Measurements from ENCODE around the gene SLC25A36. TPM values are rescaled to one million over a fixed set of nuclear protein-coding genes. Genes with fewer than 3 reads are reported as not detected.

The SLC25A36 gene
- total RNA-seq (100 to 1,000 TPM in 2 of 5 donors, 10 to 100 TPM in 3; 44.4 to 112 (median 58.6) TPM), total RNA-seq (30.4 to 179 (median 77.4) reads per million in 29 experiments)
- 70.2 TPM for total RNA-seq (2013)

DNA sequence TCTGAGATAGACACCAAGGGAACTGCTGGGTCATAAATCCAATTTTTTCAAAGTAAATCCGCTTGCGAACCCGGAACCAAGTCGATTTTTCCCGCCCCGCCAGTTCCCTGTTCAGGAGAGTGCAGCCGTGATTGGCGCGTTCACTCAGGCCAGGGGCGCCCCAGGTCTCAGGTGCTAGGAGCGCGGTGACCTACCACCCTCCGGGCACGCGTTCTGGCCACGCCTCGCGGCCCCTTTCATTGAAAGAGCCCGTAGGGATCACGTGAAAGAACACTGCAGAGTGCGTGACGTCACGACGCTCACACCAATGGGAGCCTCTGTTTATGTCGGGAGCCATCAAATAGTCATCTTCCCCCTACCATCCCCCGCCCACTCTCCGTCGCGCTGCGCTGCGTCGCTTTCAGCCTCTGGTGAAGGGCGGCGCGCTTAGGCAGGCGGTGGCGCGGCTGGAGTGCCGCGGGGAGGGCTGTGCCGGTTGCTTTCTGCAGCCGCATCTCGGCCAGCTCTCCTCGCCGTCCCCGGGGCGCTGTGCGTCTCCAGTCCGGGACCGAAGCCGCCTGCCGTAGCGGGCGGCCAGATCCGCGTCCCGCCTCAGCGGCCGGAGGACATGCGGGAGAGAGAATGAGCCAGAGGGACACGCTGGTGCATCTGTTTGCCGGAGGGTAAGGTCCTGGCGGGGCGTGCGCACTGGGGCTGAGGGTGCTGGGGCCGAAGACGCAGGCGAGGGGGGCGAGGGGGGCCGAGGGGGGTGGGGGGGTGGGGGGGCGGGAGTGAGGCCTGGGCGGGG, at the start of gene SLC25A36:
Gene SLC25A36, plus strand, starts transcription at position 403 of the 787 bp plus-strand sequence. Its CDS starts 219 bp downstream, at position 622.
- Mint-ChIP-seq H3K27me3 (no peaks in the 10 kb centered on the region), H3K27ac (peak within 1 kb of the TSS; percentile 95 to 99), H3K4me1 (peaks cover 43 to 54% (median 47%) of the 10 kb centered on the region in 3 donors), H3K9me3 (no peaks in the 10 kb centered on the region), H3K36me3 (no peaks in the 10 kb centered on the region), H3K4me3 (peak within 1 kb of the TSS; percentile 90 to 96 (median 95))
- WGBS (ENCODE audit: insufficient coverage) = under 1% methylated on average over 52 of the region's 72 CpGs
- ChIA-PET CTCF (no interaction called here), POLR2A (interaction anchor here (0.7 to 0.8 kb wide), 2 partner anchors 12 kb away, joined by 3 to 4 read pairs; no protein-coding TSS in a partner anchor)
- no peaks in the 10 kb centered on the region for H3K27me3 ChIP-seq (replicated peaks in 1 of 2; ENCODE audit: control insufficient read depth in 2 of 2, extremely low read depth in 1 of 2, insufficient read depth in 2 of 2, low read length in 1 of 2)
- DNase-seq (peak; percentile 87 to 99 (median 96)), ATAC-seq (replicated peaks in 1 of 4) (peak; percentile 96 to 99 (median 98))
- H3K4me1 ChIP-seq (ENCODE audit: control insufficient read depth in 1 of 2, extremely low read depth in 1 of 2, insufficient read depth in 2 of 2, low read length in 2 of 2) = peaks cover 6 to 12% of the 10 kb centered on the region in 2 experiments
- no peaks in the 10 kb centered on the region for H3K36me3 ChIP-seq (ENCODE audit: control insufficient read depth in 2 of 2, extremely low read depth in 1 of 2, insufficient read depth in 1 of 2, low read length in 1 of 2)
- no peaks in the 10 kb centered on the region for H3K9me3 ChIP-seq
- H3K4me3 ChIP-seq (ENCODE audit: control insufficient read depth in 1 of 2, extremely low read depth in 1 of 2, low read length in 1 of 2) = peak within 1 kb of the TSS; percentile 72 to 85
- peak within 1 kb of the TSS; percentile 71 for H3K27ac ChIP-seq (ENCODE audit: low read length)

DNA sequence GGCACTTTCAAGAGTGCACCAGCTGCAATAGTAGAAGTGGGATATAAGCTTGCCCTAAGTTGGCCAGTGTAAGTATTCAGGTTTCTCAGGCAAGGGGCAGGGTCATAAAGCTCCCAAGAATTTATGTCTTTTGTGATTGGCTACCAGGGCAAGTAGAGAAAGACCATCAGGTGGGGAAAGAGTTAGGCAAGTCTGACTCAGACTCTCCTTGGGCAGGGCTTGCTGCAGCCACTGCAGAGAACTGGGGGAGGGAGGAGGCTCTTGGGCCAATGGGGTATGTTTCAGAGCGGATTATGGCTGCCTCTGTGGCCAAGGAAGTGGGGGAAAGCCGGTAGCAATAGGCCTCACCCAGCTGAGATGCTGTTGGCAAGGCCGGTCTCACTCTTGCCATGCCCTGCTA, 44.6 kb upstream of the SLC25A36 start:
- no peak for DNase-seq
- no peaks in the 10 kb centered on the region for H3K36me3 Mint-ChIP-seq
- Histone ChIP-seq H3K27ac (ENCODE audit: low read length) (no peak overlapping the region), H3K36me3 (ENCODE audit: control insufficient read depth in 2 of 2, extremely low read depth in 1 of 2, insufficient read depth in 1 of 2, low read length in 1 of 2) (no peaks in the 10 kb centered on the region), H3K9me3 (no peaks in the 10 kb centered on the region), H3K27me3 (replicated peaks in 1 of 2; ENCODE audit: control insufficient read depth in 2 of 2, extremely low read depth in 1 of 2, insufficient read depth in 2 of 2, low read length in 1 of 2) (peaks cover 0 to 10% of the 10 kb centered on the region in 2 experiments), H3K4me3 (ENCODE audit: control insufficient read depth in 1 of 2, extremely low read depth in 1 of 2, low read length in 1 of 2) (no peak overlapping the region), H3K4me1 (ENCODE audit: control insufficient read depth in 1 of 2, extremely low read depth in 1 of 2, insufficient read depth in 2 of 2, low read length in 2 of 2) (no peaks in the 10 kb centered on the region)
- no peaks in the 10 kb centered on the region for H3K4me1 Mint-ChIP-seq
- H3K9me3 Mint-ChIP-seq = no peaks in the 10 kb centered on the region
- CTCF ChIA-PET = interaction anchor here in 1 of 2 donors (1.1 to 1.6 kb wide), 2 partner anchors 209 to 295 kb away, joined by 3 to 4 read pairs (median 4); no protein-coding TSS in a partner anchor
- peaks cover 21 to 32% of the 10 kb centered on the region in 2 donors for H3K27me3 Mint-ChIP-seq
- POLR2A ChIA-PET = interaction anchor here in 1 of 2 donors (0.6 kb wide), 1 partner anchor 74 kb away, joined by 3 read pairs; no protein-coding TSS in a partner anchor
- H3K4me3 Mint-ChIP-seq = no peak overlapping the region
- no peak for ATAC-seq (replicated peaks in 1 of 4)
- H3K27ac Mint-ChIP-seq = no peak overlapping the region
- WGBS (ENCODE audit: insufficient coverage) = 25% methylated on average over 2 of the region's 3 CpGs

DNA sequence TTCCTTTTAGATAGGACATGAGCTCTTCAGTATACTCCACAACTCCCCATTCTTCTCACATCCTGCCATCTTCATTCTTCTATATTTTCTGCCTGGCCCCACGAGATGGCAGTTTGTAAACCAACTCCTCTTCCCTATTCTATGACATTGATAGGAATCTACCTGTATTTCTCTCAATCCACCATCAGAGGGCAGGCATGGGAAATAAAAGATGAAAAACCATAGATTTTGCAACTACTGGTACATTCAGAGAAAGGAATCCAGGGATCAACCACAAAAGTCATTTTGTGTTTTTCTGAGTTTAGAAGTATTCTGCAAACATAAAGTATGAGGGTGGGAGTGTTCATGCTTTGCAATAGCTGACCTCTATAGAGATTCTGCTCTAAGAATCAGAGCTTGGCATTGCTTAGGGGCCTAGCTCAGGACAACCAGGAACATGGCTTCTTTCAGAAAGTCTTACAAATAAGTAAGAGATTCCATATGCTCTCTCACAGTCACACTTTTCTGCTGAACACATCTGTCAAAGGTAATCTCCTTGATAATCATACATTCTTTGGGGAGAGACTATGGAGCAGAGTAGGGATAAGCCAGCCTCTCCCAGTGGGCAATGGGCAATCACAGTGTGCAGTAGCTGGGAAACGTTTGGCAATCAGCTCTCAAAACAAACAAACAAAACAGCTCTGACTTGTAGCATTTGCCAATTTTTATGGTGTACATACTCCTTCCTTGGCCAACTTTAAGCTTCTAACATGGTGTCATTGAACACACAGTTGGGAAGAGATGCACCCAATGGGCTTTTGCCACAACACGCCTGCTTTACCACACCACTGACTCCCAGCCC, 43.1 kb upstream of the SLC25A36 start:
- WGBS (ENCODE audit: insufficient coverage) = 56% methylated on average over 1 of the region's 3 CpGs
- Histone ChIP-seq H3K27ac (ENCODE audit: low read length) (no peak overlapping the region), H3K27me3 (replicated peaks in 1 of 2; ENCODE audit: control insufficient read depth in 2 of 2, extremely low read depth in 1 of 2, insufficient read depth in 2 of 2, low read length in 1 of 2) (peaks cover 0 to 10% of the 10 kb centered on the region in 2 experiments), H3K4me1 (ENCODE audit: control insufficient read depth in 1 of 2, extremely low read depth in 1 of 2, insufficient read depth in 2 of 2, low read length in 2 of 2) (no peaks in the 10 kb centered on the region), H3K4me3 (ENCODE audit: control insufficient read depth in 1 of 2, extremely low read depth in 1 of 2, low read length in 1 of 2) (no peak overlapping the region), H3K9me3 (no peaks in the 10 kb centered on the region), H3K36me3 (ENCODE audit: control insufficient read depth in 2 of 2, extremely low read depth in 1 of 2, insufficient read depth in 1 of 2, low read length in 1 of 2) (no peaks in the 10 kb centered on the region)
- POLR2A ChIA-PET = interaction anchor here in 1 of 2 donors (0.7 kb wide), 1 partner anchor 1514 kb away, joined by 3 read pairs; no protein-coding TSS in a partner anchor
- Mint-ChIP-seq H3K27ac (no peak overlapping the region), H3K27me3 (peaks cover 17 to 29% of the 10 kb centered on the region in 2 donors), H3K9me3 (no peaks in the 10 kb centered on the region), H3K4me1 (no peaks in the 10 kb centered on the region), H3K4me3 (no peak overlapping the region), H3K36me3 (no peaks in the 10 kb centered on the region)
- CTCF ChIA-PET = interaction anchor here (0.5 to 1.6 kb wide), 13 partner anchors 9 to 294 kb away, joined by 3 to 5 read pairs (median 4); no protein-coding TSS in a partner anchor
- peak in 2 of 4 experiments; percentile 52 to 65 for ATAC-seq (replicated peaks in 1 of 4)
- DNase-seq = peak in 5 of 35 experiments; percentile 1 to 61 (median 6)

DNA sequence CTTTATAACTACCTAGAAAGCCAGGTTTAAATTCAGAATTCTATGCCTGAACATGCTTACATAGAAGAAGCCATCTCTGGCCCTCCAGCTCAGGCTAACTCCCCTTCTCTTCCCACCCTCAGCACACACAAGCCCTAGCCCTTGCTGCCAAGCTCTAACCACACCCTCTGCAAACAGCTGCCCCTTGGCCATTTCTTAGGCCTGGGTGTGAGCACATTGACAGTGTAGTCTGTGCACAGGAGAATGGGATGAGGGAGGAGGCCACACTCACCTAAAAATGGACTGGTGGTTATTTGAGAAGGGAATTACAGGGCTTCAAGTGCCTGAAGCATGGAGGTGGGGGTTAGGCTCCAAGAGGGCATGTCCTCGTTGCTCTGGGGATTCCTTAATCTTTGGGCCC, 42.3 kb upstream of the SLC25A36 start:
- Histone ChIP-seq H3K27me3 (replicated peaks in 1 of 2; ENCODE audit: control insufficient read depth in 2 of 2, extremely low read depth in 1 of 2, insufficient read depth in 2 of 2, low read length in 1 of 2) (peaks cover 0 to 10% of the 10 kb centered on the region in 2 experiments), H3K9me3 (no peaks in the 10 kb centered on the region), H3K4me3 (ENCODE audit: control insufficient read depth in 1 of 2, extremely low read depth in 1 of 2, low read length in 1 of 2) (no peak overlapping the region), H3K36me3 (ENCODE audit: control insufficient read depth in 2 of 2, extremely low read depth in 1 of 2, insufficient read depth in 1 of 2, low read length in 1 of 2) (no peaks in the 10 kb centered on the region), H3K4me1 (ENCODE audit: control insufficient read depth in 1 of 2, extremely low read depth in 1 of 2, insufficient read depth in 2 of 2, low read length in 2 of 2) (no peaks in the 10 kb centered on the region), H3K27ac (ENCODE audit: low read length) (no peak overlapping the region)
- CTCF ChIA-PET = interaction anchor here in 1 of 2 donors (0.8 to 1.6 kb wide), 4 partner anchors 71 to 293 kb away, joined by 3 to 5 read pairs (median 4); no protein-coding TSS in a partner anchor
- Mint-ChIP-seq H3K4me1 (no peaks in the 10 kb centered on the region), H3K27me3 (peaks cover 12 to 25% of the 10 kb centered on the region in 2 donors), H3K27ac (no peak overlapping the region), H3K36me3 (no peaks in the 10 kb centered on the region), H3K4me3 (no peak overlapping the region), H3K9me3 (no peaks in the 10 kb centered on the region)
- no peak for ATAC-seq (replicated peaks in 1 of 4)
- 100% methylated on average over 1 of the region's 1 CpG for WGBS (ENCODE audit: insufficient coverage)
- DNase-seq = no peak
- POLR2A ChIA-PET = no interaction called here

DNA sequence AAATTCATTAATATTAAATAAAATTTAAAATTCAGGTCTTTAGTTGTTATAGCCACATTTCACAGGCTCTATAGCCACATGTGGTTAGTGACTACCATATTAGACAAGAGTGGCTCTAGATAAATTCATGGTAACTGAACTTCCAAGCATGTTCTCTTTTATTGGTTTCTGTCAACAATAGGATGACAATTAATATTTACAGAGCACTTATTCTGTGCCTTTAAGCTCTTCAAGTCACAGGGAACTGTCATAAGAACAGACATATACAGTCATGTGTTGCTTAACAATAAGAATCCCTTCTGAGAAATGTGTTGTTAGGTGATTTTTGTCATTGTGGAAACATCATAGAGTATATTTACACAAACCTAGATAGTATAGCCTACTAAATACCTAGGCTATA, 38.8 kb upstream of the SLC25A36 start:
- no peak overlapping the region for H3K4me3 ChIP-seq (ENCODE audit: control insufficient read depth in 1 of 2, extremely low read depth in 1 of 2, low read length in 1 of 2)
- H3K27ac ChIP-seq (ENCODE audit: low read length) = no peak overlapping the region
- ATAC-seq (replicated peaks in 1 of 4) = no peak
- H3K4me1 ChIP-seq (ENCODE audit: control insufficient read depth in 1 of 2, extremely low read depth in 1 of 2, insufficient read depth in 2 of 2, low read length in 2 of 2) = no peaks in the 10 kb centered on the region
- POLR2A ChIA-PET = no interaction called here
- no peaks in the 10 kb centered on the region for H3K4me1 Mint-ChIP-seq
- H3K36me3 ChIP-seq (ENCODE audit: control insufficient read depth in 2 of 2, extremely low read depth in 1 of 2, insufficient read depth in 1 of 2, low read length in 1 of 2) = no peaks in the 10 kb centered on the region
- H3K27me3 Mint-ChIP-seq = peaks cover 0 to 9% of the 10 kb centered on the region in 2 donors
- CTCF ChIA-PET = no interaction called here
- no peaks in the 10 kb centered on the region for H3K27me3 ChIP-seq (replicated peaks in 1 of 2; ENCODE audit: control insufficient read depth in 2 of 2, extremely low read depth in 1 of 2, insufficient read depth in 2 of 2, low read length in 1 of 2)
- H3K36me3 Mint-ChIP-seq = no peaks in the 10 kb centered on the region
- no peak overlapping the region for H3K27ac Mint-ChIP-seq
- no peak overlapping the region for H3K4me3 Mint-ChIP-seq
- no peak for DNase-seq
- no peaks in the 10 kb centered on the region for H3K9me3 Mint-ChIP-seq
- no peaks in the 10 kb centered on the region for H3K9me3 ChIP-seq

DNA sequence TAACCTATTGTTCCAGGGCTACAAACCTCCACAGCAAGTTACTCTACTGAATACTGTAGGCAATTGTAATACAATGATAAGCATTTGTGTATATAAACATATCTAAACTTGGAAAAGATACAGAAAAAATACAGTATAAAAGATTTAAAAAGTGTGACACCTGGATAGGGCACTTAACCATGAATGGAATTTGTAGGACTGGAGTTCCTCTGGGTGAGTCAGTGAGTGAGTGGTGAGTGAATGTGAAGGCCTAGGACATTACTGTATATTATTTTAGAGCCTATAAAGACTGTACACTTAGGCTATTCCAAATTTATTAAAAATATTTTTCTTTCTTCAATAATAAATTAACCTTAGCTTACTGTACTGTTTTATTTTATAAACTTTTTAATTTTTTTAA, 38.4 kb upstream of the SLC25A36 start:
- POLR2A ChIA-PET = no interaction called here
- H3K27me3 ChIP-seq (replicated peaks in 1 of 2; ENCODE audit: control insufficient read depth in 2 of 2, extremely low read depth in 1 of 2, insufficient read depth in 2 of 2, low read length in 1 of 2) = no peaks in the 10 kb centered on the region
- H3K9me3 ChIP-seq = no peaks in the 10 kb centered on the region
- H3K9me3 Mint-ChIP-seq = no peaks in the 10 kb centered on the region
- CTCF ChIA-PET = no interaction called here
- H3K4me3 Mint-ChIP-seq = no peak overlapping the region
- peaks cover 0 to 11% of the 10 kb centered on the region in 2 donors for H3K27me3 Mint-ChIP-seq
- H3K36me3 Mint-ChIP-seq = no peaks in the 10 kb centered on the region
- H3K4me3 ChIP-seq (ENCODE audit: control insufficient read depth in 1 of 2, extremely low read depth in 1 of 2, low read length in 1 of 2) = no peak overlapping the region
- H3K27ac Mint-ChIP-seq = no peak overlapping the region
- H3K36me3 ChIP-seq (ENCODE audit: control insufficient read depth in 2 of 2, extremely low read depth in 1 of 2, insufficient read depth in 1 of 2, low read length in 1 of 2) = no peaks in the 10 kb centered on the region
- no peak for ATAC-seq (replicated peaks in 1 of 4)
- no peak for DNase-seq
- no peaks in the 10 kb centered on the region for H3K4me1 Mint-ChIP-seq
- H3K4me1 ChIP-seq (ENCODE audit: control insufficient read depth in 1 of 2, extremely low read depth in 1 of 2, insufficient read depth in 2 of 2, low read length in 2 of 2) = no peaks in the 10 kb centered on the region
- no peak overlapping the region for H3K27ac ChIP-seq (ENCODE audit: low read length)
